Neural cell (in vitro differentiated cells): ENCODE results near the gene LY6G6C. TPM values are rescaled to one million over a fixed set of nuclear protein-coding genes. Genes with fewer than 3 reads are reported as not detected.

Source experiments
- H2AFZ ChIP-seq: fragments of 200-600, 300-800 bp; sonication (generic), shearing (Covaris generic); 2 replicates; pipeline ENCODE4 v1.6.0; 2014; ENCODE audit warnings: low read depth, mild to moderate bottlenecking, antibody characterized with exemption, low read length, moderate library complexity
- H3F3A ChIP-seq: fragments of 200-600 bp; shearing (Covaris generic); 2 replicates; pipeline ENCODE4 v1.6.1; 2016; ENCODE audit warnings: mild to moderate bottlenecking, moderate library complexity, mixed read lengths, antibody characterized with exemption, low read length; ENCODE audit not compliant: insufficient read depth, poor library complexity, severe bottlenecking
- H3K27ac ChIP-seq: fragments of 200-600, 300-800 bp; sonication (generic), shearing (Covaris generic); 2 replicates; pipeline ENCODE4 v1.5.1; 2014; ENCODE audit warnings: mild to moderate bottlenecking, low read length, moderate library complexity
- H3K27me3 ChIP-seq: fragments of 300-800, 200-600 bp; sonication (generic), shearing (Covaris generic); 2 replicates; pipeline ENCODE4 v1.6.0; 2014; ENCODE audit warnings: mild to moderate bottlenecking, low read depth, low read length, moderate library complexity; ENCODE audit not compliant: insufficient read depth
- H3K36me3 ChIP-seq: fragments of 300-800, 200-600 bp; sonication (generic), shearing (Covaris generic); 2 replicates; pipeline ENCODE4 v1.5.1; 2014; ENCODE audit warnings: mild to moderate bottlenecking, antibody characterized with exemption, low read length, moderate library complexity; ENCODE audit not compliant: insufficient read depth
- H3K4me2 ChIP-seq: fragments of 300-800, 200-600 bp; sonication (generic), shearing (Covaris generic); 2 replicates; pipeline ENCODE4 v1.6.0; 2014; ENCODE audit warnings: mild to moderate bottlenecking, low read length
- H3K4me3 ChIP-seq: fragments of 300-800, 200-600 bp; sonication (generic), shearing (Covaris generic); 2 replicates; pipeline ENCODE4 v1.5.1; 2014; ENCODE audit warnings: mild to moderate bottlenecking, low read length, moderate library complexity
- H3K79me2 ChIP-seq: fragments of 200-600 bp; shearing (Covaris generic); replicated peaks from 2 replicates; pipeline ENCODE4 v1.6.0; 2014; ENCODE audit warnings: mild to moderate bottlenecking, low read length, moderate library complexity; ENCODE audit not compliant: insufficient read depth
- H3K9ac ChIP-seq: fragments of 300-800, 200-600 bp; sonication (generic), shearing (Covaris generic); 2 replicates; pipeline ENCODE4 v1.6.1; 2016; ENCODE audit warnings: mild to moderate bottlenecking, low read length, mixed read lengths
- H3K9me2 ChIP-seq: fragments of 200-600 bp; shearing (Covaris generic); 2 replicates; pipeline ENCODE4 v1.6.1; 2016; ENCODE audit warnings: mild to moderate bottlenecking, low read length, mixed read lengths; ENCODE audit not compliant: insufficient read depth
- H3K9me3 ChIP-seq: fragments of 200-600, 300-800 bp; sonication (generic), shearing (Covaris generic); 2 replicates; pipeline ENCODE4 v1.6.1; 2016; ENCODE audit warnings: mild to moderate bottlenecking, mixed run types, low read length, moderate library complexity, mixed read lengths
- H4K20me1 ChIP-seq: fragments of 200-600 bp; shearing (Covaris generic); 2 replicates; pipeline ENCODE4 v1.6.1; 2016; ENCODE audit warnings: mild to moderate bottlenecking, mixed run types; ENCODE audit not compliant: insufficient read depth
- EP300 ChIP-seq: fragments of 450-650 bp; conservative IDR thresholded peaks from 2 replicates; pipeline ENCODE4 v1.6.1; 2014; ENCODE audit warnings: antibody characterized with exemption, mild to moderate bottlenecking, moderate library complexity; ENCODE audit not compliant: poor library complexity, severe bottlenecking
- EZH2 ChIP-seq: fragments of 200-600, 300-800 bp; shearing (Covaris generic), sonication (generic); IDR thresholded peaks from 2 replicates; pipeline ENCODE4 v1.6.1; 2014; ENCODE audit warnings: antibody characterized with exemption, low read length, borderline replicate concordance, mild to moderate bottlenecking; ENCODE audit not compliant: insufficient read depth, poor library complexity, severe bottlenecking
- MXI1 ChIP-seq: fragments of 450-650 bp; conservative IDR thresholded peaks from 2 replicates; pipeline ENCODE4 v1.6.1; 2014; ENCODE audit warnings: antibody characterized with exemption, mild to moderate bottlenecking; ENCODE audit not compliant: poor library complexity, severe bottlenecking
- POLR2AphosphoS5 ChIP-seq: IDR thresholded peaks from 2 replicates; pipeline ENCODE4 v1.6.1; 2012
- RAD21 ChIP-seq: fragments of 450-650 bp; conservative IDR thresholded peaks from 2 replicates; pipeline ENCODE4 v1.6.1; 2014; ENCODE audit warnings: antibody characterized with exemption, mild to moderate bottlenecking, moderate library complexity
- SMC3 ChIP-seq: fragments of 450-650 bp; conservative IDR thresholded peaks from 2 replicates; pipeline ENCODE4 v1.6.1; 2014; ENCODE audit warnings: antibody characterized with exemption, mild to moderate bottlenecking, moderate library complexity; ENCODE audit not compliant: poor library complexity
- TAF1 ChIP-seq: IDR thresholded peaks from 2 replicates; pipeline ENCODE4 v1.6.1; 2012; ENCODE audit warnings: low read depth
- polyA plus RNA-seq: library from polyadenylated mRNA; depleted of rRNA; stranded (reverse); fragments of >200 nt; gene quantifications from 2 replicates; pipeline ENCODE4 v1.2.3, GENCODE V29; 2014
- TF ChIP-seq, protein P1 (sequence below): fragments of 450-650 bp; IDR thresholded peaks from 2 replicates; pipeline ENCODE4 v1.5.1; 2014; ENCODE audit warnings: antibody characterized with exemption, mild to moderate bottlenecking, moderate library complexity; ENCODE audit not compliant: poor library complexity, severe bottlenecking
- TF ChIP-seq, protein P2 (sequence below): IDR thresholded peaks from 2 replicates; pipeline ENCODE4 v1.6.1; 2012; ENCODE audit warnings: borderline replicate concordance

Gene LY6G6C
- polyA plus RNA-seq, 1 donor from 2014 or later, result 0.88 TPM

DNA sequence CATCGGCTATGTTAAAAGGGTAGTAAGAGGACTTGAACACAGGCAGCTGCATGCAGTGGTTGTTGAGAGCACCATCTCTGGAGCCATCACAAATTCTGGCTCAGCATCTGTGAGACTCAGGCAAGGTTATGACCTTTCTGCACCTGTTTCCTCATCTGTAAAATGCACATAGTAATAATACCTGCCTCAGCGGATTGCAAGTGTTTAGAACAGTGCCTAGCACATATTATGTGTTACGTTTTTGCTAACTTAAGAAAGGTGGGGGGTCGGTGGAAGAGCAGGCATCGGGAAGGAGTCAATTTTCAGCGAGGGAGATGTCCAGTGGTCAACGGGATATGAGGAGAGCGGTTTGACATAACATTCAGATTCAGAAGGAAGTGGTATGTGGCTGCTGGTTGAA, 43.6 kb downstream of the LY6G6C start:
- no peak overlapping the region for H3K9ac ChIP-seq
- no peaks in the 10 kb centered on the region for H3F3A ChIP-seq
- no peaks in the 10 kb centered on the region for H3K9me2 ChIP-seq
- no peak overlapping the region for H3K4me3 ChIP-seq
- TF ChIP-seq POLR2AphosphoS5 (no peak), TAF1 (no peak), EZH2 (no peak), SMC3 (no peak), MXI1 (no peak), RAD21 (no peak), EP300 (no peak)
- TF ChIP-seq, protein P1, sequence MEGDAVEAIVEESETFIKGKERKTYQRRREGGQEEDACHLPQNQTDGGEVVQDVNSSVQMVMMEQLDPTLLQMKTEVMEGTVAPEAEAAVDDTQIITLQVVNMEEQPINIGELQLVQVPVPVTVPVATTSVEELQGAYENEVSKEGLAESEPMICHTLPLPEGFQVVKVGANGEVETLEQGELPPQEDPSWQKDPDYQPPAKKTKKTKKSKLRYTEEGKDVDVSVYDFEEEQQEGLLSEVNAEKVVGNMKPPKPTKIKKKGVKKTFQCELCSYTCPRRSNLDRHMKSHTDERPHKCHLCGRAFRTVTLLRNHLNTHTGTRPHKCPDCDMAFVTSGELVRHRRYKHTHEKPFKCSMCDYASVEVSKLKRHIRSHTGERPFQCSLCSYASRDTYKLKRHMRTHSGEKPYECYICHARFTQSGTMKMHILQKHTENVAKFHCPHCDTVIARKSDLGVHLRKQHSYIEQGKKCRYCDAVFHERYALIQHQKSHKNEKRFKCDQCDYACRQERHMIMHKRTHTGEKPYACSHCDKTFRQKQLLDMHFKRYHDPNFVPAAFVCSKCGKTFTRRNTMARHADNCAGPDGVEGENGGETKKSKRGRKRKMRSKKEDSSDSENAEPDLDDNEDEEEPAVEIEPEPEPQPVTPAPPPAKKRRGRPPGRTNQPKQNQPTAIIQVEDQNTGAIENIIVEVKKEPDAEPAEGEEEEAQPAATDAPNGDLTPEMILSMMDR, result no peak
- TF ChIP-seq, protein P2, sequence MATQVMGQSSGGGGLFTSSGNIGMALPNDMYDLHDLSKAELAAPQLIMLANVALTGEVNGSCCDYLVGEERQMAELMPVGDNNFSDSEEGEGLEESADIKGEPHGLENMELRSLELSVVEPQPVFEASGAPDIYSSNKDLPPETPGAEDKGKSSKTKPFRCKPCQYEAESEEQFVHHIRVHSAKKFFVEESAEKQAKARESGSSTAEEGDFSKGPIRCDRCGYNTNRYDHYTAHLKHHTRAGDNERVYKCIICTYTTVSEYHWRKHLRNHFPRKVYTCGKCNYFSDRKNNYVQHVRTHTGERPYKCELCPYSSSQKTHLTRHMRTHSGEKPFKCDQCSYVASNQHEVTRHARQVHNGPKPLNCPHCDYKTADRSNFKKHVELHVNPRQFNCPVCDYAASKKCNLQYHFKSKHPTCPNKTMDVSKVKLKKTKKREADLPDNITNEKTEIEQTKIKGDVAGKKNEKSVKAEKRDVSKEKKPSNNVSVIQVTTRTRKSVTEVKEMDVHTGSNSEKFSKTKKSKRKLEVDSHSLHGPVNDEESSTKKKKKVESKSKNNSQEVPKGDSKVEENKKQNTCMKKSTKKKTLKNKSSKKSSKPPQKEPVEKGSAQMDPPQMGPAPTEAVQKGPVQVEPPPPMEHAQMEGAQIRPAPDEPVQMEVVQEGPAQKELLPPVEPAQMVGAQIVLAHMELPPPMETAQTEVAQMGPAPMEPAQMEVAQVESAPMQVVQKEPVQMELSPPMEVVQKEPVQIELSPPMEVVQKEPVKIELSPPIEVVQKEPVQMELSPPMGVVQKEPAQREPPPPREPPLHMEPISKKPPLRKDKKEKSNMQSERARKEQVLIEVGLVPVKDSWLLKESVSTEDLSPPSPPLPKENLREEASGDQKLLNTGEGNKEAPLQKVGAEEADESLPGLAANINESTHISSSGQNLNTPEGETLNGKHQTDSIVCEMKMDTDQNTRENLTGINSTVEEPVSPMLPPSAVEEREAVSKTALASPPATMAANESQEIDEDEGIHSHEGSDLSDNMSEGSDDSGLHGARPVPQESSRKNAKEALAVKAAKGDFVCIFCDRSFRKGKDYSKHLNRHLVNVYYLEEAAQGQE, result no peak
- H3K27ac ChIP-seq, result no peak overlapping the region
- H2AFZ ChIP-seq, result no peak overlapping the region
- no peaks in the 10 kb centered on the region for H3K9me3 ChIP-seq
- H3K79me2 ChIP-seq, result no peaks in the 10 kb centered on the region
- H4K20me1 ChIP-seq, result no peaks in the 10 kb centered on the region
- H3K4me2 ChIP-seq, result no peak overlapping the region
- no peaks in the 10 kb centered on the region for H3K27me3 ChIP-seq
- H3K36me3 ChIP-seq, result no peaks in the 10 kb centered on the region

DNA sequence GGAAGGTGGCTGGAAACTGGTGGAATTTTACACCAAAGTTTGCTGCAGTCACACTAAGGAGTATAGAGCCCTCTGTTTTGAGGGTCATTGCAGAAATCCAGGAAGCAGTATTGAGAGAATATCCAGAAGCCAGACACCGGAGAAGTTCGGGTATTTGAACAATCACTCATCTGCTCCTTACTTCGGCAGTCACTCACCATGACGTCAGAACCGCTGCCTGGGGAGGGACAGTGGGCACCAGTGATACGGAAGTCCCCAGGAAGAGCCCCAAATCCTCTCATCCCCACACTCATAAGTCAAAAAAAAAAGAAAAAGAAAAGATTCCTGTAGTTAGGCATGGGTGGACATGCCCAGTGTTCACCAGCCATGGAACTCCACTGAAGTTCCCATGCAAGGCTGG, 44.6 kb downstream of the LY6G6C start:
- no peaks in the 10 kb centered on the region for H4K20me1 ChIP-seq
- H2AFZ ChIP-seq, result no peak overlapping the region
- no peaks in the 10 kb centered on the region for H3K9me3 ChIP-seq
- no peak overlapping the region for H3K4me2 ChIP-seq
- H3K27ac ChIP-seq, result no peak overlapping the region
- H3K27me3 ChIP-seq, result no peaks in the 10 kb centered on the region
- no peaks in the 10 kb centered on the region for H3K79me2 ChIP-seq
- H3K9ac ChIP-seq, result no peak overlapping the region
- H3K4me3 ChIP-seq, result no peak overlapping the region
- no peaks in the 10 kb centered on the region for H3K9me2 ChIP-seq
- H3F3A ChIP-seq, result no peaks in the 10 kb centered on the region
- no peak for TF ChIP-seq SMC3
- TF ChIP-seq MXI1, result no peak
- no peak for TF ChIP-seq TAF1
- no peak for TF ChIP-seq EZH2
- TF ChIP-seq, protein P1, result no peak
- TF ChIP-seq, protein P2, result no peak
- no peak for TF ChIP-seq RAD21
- no peak for TF ChIP-seq EP300
- TF ChIP-seq POLR2AphosphoS5, result no peak
- H3K36me3 ChIP-seq, result no peaks in the 10 kb centered on the region
